ENCODE data around the gene TSBP1.

Gene TSBP1

DNA sequence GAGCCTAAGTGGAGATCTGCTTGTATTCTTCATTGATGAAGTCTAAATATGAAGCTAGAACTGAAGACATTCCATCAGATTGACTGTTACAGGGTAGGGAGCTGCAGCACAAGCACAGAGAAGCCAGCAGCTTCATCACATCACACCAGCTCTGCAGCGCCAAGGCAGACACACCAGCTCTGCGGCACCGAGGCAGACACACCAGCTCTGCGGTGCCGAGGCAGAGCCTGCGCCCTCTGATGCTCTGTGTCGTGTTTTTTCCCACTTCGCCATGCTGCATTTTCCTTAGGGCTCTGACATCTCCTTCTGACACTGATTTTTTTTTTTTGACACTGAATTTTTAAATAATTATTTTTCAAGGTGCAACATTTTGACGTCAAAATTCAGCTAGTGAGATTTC, 34.5 kb upstream of the TSBP1 start:
- TF ChIP-seq, protein P1, sequence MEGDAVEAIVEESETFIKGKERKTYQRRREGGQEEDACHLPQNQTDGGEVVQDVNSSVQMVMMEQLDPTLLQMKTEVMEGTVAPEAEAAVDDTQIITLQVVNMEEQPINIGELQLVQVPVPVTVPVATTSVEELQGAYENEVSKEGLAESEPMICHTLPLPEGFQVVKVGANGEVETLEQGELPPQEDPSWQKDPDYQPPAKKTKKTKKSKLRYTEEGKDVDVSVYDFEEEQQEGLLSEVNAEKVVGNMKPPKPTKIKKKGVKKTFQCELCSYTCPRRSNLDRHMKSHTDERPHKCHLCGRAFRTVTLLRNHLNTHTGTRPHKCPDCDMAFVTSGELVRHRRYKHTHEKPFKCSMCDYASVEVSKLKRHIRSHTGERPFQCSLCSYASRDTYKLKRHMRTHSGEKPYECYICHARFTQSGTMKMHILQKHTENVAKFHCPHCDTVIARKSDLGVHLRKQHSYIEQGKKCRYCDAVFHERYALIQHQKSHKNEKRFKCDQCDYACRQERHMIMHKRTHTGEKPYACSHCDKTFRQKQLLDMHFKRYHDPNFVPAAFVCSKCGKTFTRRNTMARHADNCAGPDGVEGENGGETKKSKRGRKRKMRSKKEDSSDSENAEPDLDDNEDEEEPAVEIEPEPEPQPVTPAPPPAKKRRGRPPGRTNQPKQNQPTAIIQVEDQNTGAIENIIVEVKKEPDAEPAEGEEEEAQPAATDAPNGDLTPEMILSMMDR (conservative IDR thresholded peaks at IDR 0.05) = no peak
- H3K27ac ChIP-seq = no peak overlapping the region; the same call in 1 of the 2 replicates

DNA sequence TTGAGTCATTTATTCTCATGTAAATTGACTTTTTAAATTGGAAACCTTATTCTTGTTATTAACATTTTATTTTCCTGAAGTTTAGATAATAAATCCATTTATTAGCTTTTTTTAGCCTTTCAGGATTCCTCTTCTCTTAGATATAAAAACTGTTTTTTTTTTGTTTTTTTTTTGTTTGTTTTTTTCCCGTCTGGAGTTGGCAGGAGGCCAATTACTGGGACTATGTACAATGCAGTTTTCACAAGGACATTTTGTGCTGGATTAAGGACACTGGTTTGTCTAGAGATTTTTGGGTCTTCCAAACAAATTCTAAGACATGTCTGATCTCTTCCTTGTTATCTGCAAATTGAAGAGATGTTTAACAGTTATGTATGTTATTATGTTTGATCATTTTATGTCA, 34.0 kb upstream of the TSBP1 start:
- TF ChIP-seq, protein P1 (conservative IDR thresholded peaks at IDR 0.05) = no peak
- no peak overlapping the region for H3K27ac ChIP-seq

DNA sequence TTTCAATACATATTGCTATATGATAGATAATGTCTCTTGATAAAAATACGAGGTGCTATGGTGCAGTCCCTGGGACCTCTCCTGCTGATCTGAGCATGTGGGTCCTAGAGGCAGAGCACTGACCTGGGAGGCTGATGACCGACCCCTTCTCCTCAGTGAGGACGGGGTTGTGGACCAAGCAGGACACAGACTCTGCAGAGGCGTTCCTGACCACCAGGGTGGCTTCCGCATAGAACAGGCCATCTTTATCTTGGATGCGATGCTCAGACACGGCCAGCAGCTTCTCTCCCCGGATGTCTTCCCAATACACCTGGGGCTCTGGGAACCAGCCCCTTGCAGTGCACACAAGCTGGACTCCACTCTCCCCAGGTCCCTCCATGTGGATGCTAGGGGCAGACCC, 31.1 kb upstream of the TSBP1 start:
- H3K27ac ChIP-seq = no peak overlapping the region
- TF ChIP-seq, protein P1 (conservative IDR thresholded peaks at IDR 0.05) = no peak

DNA sequence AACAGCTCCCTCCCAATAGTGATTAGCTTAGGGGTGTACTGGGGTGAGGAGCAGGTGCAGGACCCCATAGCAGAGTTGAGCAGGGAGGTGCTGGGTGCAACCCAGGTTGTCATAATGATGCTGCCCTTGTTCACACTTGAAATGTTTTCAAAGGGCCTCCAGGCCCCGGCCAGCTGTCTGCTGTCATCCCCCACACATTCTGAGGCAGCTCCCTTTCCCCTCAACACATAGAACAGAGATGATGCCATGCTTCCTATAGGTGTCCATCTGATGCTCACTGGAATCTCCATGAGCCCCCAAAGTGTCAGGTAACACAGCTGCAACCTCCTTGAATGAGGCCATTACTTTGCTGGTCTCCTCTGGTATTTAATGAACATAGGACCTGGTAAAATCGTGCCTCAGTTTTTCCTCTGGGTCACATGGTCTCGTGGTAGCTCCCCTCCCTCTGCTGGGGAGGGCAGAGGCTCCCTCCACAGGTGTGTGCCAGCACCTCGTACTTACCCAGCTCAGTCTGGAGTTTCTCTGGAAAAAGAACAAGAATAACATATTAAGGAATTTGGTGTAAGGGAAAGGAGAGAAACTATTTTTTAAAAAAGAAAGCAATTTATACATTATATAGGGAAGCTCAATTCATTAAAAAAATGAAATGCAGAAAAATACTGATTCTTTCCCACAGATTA, 29.7 kb upstream of the TSBP1 start:
- no peak overlapping the region for H3K27ac ChIP-seq
- TF ChIP-seq, protein P1 (conservative IDR thresholded peaks at IDR 0.05) = no peak

DNA sequence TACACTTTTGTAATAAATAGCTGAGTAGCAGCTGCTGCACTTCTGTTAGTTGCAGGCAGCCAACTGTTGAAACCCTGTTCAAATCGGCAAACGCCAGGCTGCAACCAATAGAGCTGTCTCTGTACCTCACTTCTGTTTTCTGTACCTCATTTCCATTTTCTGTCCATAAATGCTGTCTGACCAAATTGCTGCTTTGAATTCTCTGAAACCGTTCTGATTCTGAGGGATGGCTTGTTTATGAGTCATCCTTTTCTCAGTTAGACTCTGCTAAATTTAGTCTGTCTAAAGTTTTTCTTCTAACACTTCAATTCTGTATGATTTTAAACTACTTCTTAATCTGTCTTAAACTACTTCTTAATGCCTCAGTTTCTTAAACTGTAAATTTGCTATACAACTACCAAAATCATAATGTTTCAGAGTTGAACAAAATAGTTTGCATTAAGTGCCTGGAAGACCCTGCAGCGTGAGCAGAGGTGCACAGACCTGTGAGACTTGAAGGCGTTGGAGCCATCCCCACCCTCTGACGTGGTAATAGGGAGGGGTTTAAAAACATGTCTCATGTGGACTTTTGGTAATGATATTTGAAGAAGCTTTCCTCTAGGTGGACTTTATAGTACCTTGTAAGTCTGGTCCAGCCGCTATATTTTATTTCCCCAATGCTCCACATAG, 25.7 kb upstream of the TSBP1 start:
- TF ChIP-seq, protein P1 (conservative IDR thresholded peaks at IDR 0.05) = no peak
- no peak overlapping the region for H3K27ac ChIP-seq

DNA sequence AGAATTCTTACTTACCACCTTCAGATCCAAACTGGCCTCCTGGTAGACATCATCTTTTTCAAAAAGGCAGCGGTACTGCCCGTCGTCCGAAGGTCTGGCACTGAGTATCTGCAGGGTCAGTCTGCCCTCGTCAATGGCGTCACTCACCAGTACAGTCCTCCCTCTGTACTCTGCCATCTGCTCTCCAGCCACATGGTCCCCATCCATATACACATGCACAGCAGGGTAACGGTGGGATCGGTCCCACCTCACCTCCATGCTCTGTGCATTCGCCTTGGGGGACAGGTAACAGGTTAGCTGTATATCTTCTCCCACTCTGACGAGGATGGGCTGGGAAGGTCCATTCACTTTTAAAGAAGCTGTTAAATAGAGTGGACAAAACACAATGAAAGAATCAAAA, 24.3 kb upstream of the TSBP1 start:
- TF ChIP-seq, protein P1 (conservative IDR thresholded peaks at IDR 0.05) = no peak
- H3K27ac ChIP-seq = no peak overlapping the region

DNA sequence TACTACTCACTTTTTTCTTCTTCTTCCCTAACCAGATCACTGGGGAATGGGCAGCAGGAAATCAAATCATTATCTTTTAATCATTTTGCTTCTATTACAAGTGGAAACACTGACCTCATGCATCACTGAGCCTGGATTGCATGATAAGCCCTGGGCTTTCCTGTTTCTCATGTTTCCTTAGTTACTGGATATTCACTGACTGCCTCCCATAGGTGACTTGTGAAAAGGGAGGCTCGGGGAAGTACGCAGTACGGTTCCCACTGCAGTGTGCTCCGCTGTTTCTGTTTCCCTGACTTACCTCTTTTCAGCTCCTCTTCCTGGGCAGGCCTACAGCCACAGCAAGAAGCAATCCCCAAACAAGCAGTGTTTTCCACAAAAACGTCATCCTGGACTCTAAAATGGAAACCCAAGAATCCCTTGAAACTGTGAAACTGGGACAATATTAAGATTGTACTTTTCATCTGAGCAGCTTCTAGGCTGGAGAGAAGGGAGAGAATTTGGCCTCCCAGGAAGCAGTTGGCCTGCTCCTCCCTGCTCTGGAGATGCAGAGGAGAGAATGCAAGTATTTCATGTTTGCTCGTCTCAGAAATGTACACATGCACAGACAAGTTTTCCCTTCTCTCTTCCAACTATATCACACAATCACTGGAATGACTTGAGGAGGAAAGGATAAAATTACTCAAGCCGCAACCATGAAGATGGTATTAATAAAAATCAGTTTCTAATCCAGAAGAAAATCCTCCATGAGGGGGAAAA, 22.1 kb upstream of the TSBP1 start:
- H3K27ac ChIP-seq = peak overlapping the region; percentile 94
- TF ChIP-seq, protein P1 (conservative IDR thresholded peaks at IDR 0.05) = peak; percentile 19; the same call in 1 of the 2 replicates
